Bronchial epithelial cell (primary cell): ENCODE measurements around the gene CIAO2A. TPM values are rescaled to one million over a fixed set of nuclear protein-coding genes. Genes with fewer than 3 reads are reported as not detected.

Experiments
- DNase-seq: peaks from one replicate; pipeline ENCODE4 v3.0.0-alpha.2; 2010; ENCODE audit warnings: low read depth
- FAIRE-seq: peaks from 2 replicates; lab custom pipeline; 2011; peaks lifted over from hg19 to GRCh38; lab: Jason Lieb, UNC
- H3K27me3 ChIP-seq: 2 replicates; pipeline ENCODE4 v1.5.1; 2011; ENCODE audit warnings: low read length; ENCODE audit not compliant: control insufficient read depth, insufficient read depth
- H3K36me3 ChIP-seq: 2 replicates; pipeline ENCODE4 v1.5.1; 2011; ENCODE audit warnings: low read length; ENCODE audit not compliant: control insufficient read depth, insufficient read depth
- H3K4me3 ChIP-seq: 2 replicates; pipeline ENCODE4 v1.5.1; 2011; ENCODE audit warnings: mild to moderate bottlenecking, low read depth, low read length, control low read depth
- CTCF ChIP-seq: IDR thresholded peaks from 2 replicates; pipeline ENCODE4 v1.5.1; 2011; ENCODE audit warnings: mild to moderate bottlenecking, moderate library complexity, low read length, control low read depth, inconsistent platforms; ENCODE audit not compliant: insufficient read depth, severe bottlenecking
- total RNA-seq: library from RNA; depleted of rRNA; stranded (reverse); fragments of >200 nt; gene quantifications from 2 replicates; pipeline ENCODE4 v1.2.1, GENCODE V29; 2014

CIAO2A gene
- total RNA-seq, 1 donor from 2014 or later: 62.1 TPM

- peaks cover 32% of the 10 kb centered on the region for H3K27me3 ChIP-seq
- FAIRE-seq (no peak), DNase-seq (no peak)
- no peaks in the 10 kb centered on the region for H3K36me3 ChIP-seq
- no peak for TF ChIP-seq CTCF
- no peak overlapping the region for H3K4me3 ChIP-seq
Observed at GRCh38 chr15:64045101-64045435, 48.6 kb downstream of the CIAO2A start.

- Histone ChIP-seq H3K27me3 (peaks cover 29% of the 10 kb centered on the region), H3K36me3 (no peaks in the 10 kb centered on the region), H3K4me3 (no peak overlapping the region)
- TF ChIP-seq CTCF: no peak
- DNase-seq (no peak), FAIRE-seq (no peak)
Observed at GRCh38 chr15:64044300-64045100, 49.1 kb downstream of the CIAO2A start.

- no peaks in the 10 kb centered on the region for H3K36me3 ChIP-seq
- DNase-seq: no peak
- peaks cover 12% of the 10 kb centered on the region for H3K27me3 ChIP-seq
- FAIRE-seq: no peak
- H3K4me3 ChIP-seq: no peak overlapping the region
- no peak for TF ChIP-seq CTCF
Observed at GRCh38 chr15:64038878-64039610, 54.6 kb downstream of the CIAO2A start.

GRCh38 chr15:64037966-64038365, 55.7 kb downstream of the CIAO2A start:
- FAIRE-seq (no peak), DNase-seq (no peak)
- peaks cover 7% of the 10 kb centered on the region for H3K27me3 ChIP-seq
- no peak overlapping the region for H3K4me3 ChIP-seq
- TF ChIP-seq CTCF: no peak
- H3K36me3 ChIP-seq: no peaks in the 10 kb centered on the region

GRCh38 chr15:64037116-64037515, 56.5 kb downstream of the CIAO2A start:
- H3K36me3 ChIP-seq: no peaks in the 10 kb centered on the region
- TF ChIP-seq CTCF: no peak
- DNase-seq (no peak), FAIRE-seq (no peak)
- peaks cover 5% of the 10 kb centered on the region for H3K27me3 ChIP-seq
- H3K4me3 ChIP-seq: no peak overlapping the region

- H3K27me3 ChIP-seq: peaks cover 5% of the 10 kb centered on the region
- H3K4me3 ChIP-seq: no peak overlapping the region
- H3K36me3 ChIP-seq: no peaks in the 10 kb centered on the region
- FAIRE-seq (no peak), DNase-seq (no peak)
- no peak for TF ChIP-seq CTCF
Observed at GRCh38 chr15:64035525-64035924, 58.1 kb downstream of the CIAO2A start.
